GM18517 (cell line): ENCODE measurements around the gene DRGX.

Experiments
- ATAC-seq: cut with Tn5 transposase; IDR thresholded peaks from one replicate; pipeline ENCODE4 v1.9.1; 2021; ENCODE audit warnings: mild to moderate bottlenecking, moderate library complexity; ENCODE audit not compliant: unreplicated experiment

The DRGX gene

DNA sequence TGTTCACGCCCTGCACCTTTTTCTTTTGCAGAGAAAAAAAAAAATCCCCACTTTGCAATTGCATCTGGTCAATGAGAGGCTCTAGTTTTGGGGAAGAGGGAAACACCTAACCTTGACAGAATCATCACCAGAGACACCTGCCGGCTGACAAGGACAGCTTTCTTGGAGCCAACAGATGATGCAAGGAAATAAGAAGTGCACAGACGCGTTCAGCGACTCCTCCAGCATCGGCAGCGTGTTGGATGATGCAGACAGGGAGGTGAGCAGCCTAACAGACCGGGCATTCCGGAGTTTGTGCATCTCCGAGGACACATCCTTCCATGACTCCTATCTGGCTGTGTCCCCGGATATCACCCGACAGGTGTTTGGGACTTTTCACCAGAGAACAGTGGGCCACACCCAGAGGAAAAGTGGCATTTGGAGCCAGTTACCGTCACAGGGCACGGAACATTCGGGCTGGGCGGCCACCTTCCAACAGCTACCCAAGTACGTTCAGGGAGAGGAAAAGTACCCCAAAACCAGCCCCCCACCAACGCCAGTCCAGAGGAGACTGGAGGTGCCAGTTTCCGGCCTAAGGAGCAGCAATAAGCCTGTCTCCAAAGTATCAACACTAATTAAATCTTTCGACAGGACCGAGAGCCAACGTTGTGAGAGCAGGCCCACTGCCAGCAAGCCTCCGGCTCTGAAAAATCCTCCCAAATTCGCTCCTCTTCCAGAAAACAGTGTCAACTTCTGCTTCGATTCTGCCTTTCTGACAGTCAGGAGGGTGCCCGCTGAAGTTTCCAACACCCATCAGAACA lies 73.3 kb downstream of the DRGX start:
- ATAC-seq = no peak

DNA sequence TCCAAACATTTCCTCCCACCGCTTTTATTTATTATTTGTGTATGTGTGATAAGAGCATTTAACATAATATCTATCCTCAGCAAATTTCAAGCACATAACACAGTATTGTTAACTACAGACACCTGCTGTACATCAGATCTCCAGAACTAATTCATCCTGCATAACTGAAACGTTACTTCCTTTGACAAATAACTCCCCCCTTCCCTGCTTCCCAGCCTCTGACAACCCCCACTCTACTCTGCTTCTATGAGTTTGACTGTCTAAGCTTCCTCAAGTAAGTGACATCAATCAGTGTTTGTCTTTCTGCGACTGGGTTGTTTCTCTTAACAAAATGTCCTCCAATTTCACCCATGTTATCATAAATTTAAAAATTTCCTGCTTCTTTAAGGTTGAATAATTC lies 74.9 kb downstream of the DRGX start:
- no peak for ATAC-seq

DNA sequence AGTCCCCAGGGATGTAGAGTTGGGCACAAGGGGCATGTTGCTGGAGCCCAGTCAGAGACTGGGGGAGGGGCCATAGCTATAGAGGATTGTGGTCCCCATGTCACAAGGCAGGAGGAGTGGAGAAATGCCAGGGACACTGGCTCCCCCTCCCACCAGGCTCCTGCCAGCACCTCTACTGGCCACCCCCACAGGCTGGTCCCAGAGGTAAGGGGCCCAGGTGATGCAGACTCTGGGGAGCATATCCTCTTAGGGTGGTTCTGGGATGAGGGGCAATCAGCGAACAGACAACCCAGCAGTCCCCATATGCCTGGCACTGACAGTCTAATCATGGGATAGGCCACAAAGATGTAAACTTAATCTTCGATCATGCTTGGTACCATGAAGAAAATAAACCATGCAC lies 75.7 kb downstream of the DRGX start:
- no peak for ATAC-seq

DNA sequence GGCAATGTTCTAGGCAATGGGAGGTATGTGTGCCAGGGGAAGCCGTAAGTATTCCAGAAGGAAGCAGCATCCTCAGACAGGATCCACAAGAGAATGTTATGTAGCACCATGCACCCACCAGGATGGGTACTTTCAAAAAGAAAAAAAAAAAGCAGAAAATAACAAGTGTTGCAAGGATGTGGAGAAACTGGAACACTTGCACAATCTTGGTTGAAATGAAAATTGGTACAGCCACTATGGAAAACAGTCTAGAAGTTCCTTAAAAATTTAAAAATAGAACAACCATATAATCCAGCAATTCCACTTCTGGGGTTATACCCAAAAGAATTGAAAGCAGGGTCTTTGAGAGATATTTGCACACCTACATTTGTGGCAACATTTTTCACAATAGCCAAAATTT lies 76.7 kb downstream of the DRGX start:
- no peak for ATAC-seq

DNA sequence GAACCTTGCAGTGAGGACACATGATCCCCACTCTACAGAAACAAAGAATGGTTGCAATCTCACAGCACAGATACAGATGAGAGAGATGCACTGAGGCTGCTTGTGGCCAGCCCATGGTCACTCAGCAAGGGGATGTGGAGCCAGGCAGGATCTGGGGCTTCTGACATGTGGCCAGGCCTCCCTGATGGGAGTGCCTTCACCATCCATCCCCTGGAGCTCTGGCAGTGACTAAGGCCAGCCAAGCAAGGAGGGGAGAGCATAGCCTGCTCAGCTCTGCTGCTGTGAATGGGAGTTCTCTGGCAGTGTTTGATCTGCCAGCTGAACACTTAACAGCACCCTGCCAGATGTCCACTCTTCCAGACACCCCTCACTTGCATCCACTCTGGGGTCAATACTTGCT lies 77.1 kb downstream of the DRGX start:
- ATAC-seq = no peak

DNA sequence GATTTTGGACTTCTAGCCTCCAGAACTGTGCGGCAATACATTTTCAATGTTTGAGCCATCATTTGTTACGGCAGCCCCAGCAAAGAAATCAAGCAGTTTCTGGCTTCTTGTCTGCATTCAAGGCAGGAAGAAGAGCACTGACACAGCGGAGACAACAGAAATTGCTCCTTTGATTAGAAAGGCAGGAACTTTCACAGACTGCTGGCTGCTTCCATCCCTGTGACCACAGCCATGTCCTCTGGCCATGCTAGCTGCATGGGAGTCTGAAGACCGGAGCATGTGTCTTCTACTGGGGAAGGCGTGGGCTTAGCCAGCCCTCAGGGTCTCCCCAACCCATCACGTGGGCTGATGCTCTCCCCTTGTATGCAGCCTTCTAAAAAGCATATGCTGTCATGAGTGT lies 77.9 kb downstream of the DRGX start:
- no peak for ATAC-seq

DNA sequence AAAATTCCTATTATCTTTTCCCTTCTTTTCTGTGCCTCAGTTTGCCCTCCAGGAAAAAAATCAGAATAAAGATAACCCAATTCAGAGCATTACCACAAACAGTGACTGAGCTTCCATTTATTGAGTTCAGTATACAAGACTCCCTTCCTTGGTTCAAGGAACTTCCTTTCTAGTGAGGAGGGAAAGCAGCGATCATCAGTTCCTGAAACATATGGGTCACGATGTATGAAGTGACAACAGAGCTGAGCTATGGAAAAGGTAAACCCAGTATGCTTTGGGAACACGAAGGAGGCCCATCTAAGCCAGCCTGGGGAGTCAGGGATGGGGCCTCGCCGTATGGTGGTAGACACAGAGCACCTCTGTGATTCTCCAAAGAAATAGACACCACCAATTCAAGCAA lies 81.1 kb downstream of the DRGX start:
- ATAC-seq = no peak
